GM18526 (cell line): ENCODE measurements around the gene BFSP1.

Source experiments
- POLR2A ChIP-seq: IDR thresholded peaks from 3 replicates; pipeline ENCODE4 v1.6.1; 2011; ENCODE audit not compliant: insufficient read length; ENCODE audit errors: extremely low read depth

The BFSP1 gene

DNA sequence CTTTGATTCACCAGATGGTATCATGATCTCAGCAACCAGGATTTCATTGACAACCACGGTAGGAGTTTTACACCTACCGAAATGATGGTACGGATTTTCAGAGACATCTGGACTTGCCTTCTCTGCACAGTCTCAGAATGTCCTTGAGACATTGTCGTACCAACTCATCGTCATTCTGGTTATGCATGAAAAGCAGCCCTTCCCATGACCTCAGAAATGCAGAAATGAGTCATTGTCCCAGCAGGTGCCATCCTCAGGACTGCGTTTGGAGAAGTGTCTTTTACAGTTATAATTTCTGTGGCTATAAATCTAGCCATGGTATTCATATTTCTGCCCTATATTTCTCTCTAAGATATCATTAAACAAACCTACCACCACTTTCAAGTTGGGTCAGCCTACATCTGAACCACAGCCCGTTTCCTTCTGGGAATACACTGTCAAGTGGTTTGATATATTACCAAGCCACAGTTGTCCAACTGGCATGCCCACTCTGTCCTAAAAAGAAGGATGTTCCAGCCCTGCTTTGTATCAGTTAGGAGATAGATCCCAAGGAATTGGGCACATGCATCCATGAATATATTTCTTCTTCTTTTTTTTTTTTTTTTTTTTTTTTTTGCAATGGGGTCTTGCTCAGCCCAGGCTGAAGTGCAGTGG, 7.5 kb upstream of the BFSP1 start:
- TF ChIP-seq POLR2A: no peak

DNA sequence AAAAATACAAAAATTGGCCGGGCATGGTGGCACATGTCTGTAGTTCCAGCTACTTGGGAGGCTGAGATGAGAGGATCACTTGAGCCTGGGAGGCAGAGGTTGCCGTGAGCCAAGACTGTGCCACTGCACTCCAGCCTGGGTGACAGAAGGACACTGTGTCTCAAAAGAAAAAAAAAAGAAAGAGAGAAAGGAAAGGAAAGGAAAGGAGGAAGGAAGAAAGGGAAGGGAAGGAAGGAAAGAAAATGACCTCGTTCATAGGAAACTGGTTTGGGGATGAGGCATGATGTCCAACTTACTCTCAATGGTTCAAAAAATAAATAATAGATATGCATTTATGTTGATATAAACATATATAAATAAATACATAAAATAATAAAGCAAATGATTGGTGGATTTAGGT, 6.8 kb upstream of the BFSP1 start:
- TF ChIP-seq POLR2A: no peak

DNA sequence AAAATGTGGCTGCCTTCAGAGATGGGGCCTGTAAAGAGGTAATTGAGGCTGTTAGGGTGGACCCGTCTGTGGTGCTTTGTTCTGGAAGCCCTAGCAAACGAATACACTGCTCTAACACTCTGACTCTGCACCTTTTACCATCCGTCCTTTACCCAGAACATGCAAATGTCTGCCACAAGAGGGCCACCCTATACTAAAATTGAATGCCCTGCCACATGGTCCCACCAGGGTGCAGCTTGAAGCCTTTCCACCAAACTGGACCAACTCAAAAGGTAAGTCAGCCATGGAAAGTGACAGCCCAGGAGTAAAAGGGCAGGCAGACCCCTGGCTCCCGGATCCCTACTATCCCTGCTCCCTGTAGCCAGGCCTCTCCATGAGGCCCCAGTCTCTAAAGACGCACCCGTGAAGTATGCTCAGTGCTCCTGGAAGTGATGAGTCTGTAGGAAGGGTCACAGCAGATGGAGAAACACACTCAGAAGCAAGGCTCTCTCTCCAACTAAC, 5.8 kb upstream of the BFSP1 start:
- TF ChIP-seq POLR2A: no peak

DNA sequence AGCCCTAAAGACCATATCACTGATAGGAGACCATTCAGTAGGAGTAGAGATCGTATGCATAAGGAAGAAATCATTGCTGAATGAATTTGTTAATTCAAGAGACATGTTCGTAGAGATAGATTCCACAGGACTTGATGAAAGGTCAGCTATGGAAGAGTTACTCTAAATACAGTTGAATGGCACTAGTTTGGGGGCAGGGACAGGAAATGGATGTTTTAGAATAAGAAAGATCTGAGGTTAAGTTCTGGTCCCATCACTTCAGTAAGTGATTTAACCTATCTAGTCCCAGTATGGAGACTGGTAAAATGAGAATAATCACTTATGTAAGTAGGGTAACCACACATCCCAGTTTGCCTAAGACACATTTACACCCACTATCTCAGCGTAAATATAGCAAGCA, 2.9 kb upstream of the BFSP1 start:
- TF ChIP-seq POLR2A: no peak

DNA sequence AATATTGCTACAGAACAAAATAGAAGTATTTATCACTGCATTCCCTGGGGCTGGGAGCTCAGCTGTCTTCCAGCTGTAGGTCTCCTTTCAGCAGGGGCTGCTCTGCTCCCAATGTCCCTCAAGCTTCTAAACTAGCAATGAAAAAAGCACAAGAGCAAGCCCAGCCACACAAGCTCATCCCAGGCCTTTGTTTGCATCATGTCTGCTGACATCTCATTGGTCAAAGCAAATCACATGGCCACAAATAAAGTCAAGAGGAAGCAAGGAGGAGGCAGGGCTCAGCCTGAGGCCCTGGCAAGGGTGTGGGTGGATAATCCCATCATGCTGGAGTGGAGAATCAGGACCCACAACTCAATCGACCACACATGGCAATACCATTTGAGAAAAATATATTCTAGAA, 2.2 kb upstream of the BFSP1 start:
- no peak for TF ChIP-seq POLR2A

- no peak for TF ChIP-seq POLR2A
Observed at GRCh38 chr20:17531665-17532025, 466 bp upstream of the BFSP1 start.

- no peak for TF ChIP-seq POLR2A
Observed at GRCh38 chr20:17530153-17530552, 1.0 kb downstream of the BFSP1 start.

GRCh38 chr20:17529586-17529985, 1.6 kb downstream of the BFSP1 start:
- no peak for TF ChIP-seq POLR2A

- no peak for TF ChIP-seq POLR2A
Observed at GRCh38 chr20:17525650-17526049, 5.5 kb downstream of the BFSP1 start.

DNA sequence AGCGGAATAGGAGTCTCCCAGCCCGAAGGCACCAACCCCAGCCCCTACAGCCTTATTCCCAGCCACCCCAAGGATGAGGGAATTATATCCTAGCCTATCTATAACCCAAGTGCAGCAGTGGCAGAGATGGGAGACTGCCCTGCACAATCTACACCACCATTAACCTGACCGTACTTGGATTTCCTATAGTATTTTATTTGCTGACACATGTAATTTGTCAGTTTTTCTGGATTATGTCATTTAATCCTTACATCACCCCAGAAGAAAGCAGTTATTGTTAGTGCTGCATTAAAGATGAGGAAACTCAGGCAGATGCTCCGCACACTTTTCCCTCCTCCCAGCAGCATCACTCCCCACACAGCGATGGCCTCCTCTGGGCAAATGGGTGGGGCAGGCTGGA, 6.0 kb downstream of the BFSP1 start:
- no peak for TF ChIP-seq POLR2A

DNA sequence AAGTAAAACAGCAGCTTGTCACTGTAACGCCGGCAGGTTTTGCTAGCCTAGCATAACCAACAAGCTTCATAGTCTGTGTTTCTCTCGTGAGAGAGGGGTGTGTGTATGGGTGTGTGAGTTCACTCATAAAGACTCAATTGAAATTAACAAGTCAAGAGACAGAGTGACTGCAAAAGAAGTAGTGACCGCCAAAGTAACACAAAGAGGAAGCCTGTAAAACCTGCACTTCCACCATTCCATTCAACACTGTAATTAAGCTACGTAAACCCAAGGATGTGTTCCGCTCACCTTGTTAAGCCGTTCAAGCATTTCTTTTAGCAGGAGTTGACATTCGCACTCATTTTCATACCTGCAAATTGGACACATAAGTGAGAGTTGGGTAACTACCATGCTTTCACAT, 6.6 kb downstream of the BFSP1 start:
- no peak for TF ChIP-seq POLR2A

DNA sequence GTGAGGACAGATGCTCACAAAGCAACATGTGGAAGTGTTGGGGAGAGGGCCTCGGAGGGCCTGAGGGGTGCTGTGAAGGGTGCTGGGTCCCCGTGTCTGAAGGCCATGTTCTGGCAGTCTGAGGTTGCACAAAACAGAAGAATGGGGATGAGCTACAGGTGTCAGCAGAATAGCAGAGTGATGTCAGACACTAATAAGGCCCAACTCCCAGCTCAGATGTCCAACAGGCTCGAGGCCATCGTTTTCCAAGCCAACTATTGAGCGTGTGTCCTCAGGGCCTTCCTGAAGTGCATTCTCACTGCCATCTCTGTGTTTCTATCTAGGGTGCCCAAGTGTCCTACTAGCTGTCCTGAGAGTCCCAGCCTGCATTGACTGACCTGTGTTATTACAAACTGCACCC, 7.9 kb downstream of the BFSP1 start:
- TF ChIP-seq POLR2A: no peak

DNA sequence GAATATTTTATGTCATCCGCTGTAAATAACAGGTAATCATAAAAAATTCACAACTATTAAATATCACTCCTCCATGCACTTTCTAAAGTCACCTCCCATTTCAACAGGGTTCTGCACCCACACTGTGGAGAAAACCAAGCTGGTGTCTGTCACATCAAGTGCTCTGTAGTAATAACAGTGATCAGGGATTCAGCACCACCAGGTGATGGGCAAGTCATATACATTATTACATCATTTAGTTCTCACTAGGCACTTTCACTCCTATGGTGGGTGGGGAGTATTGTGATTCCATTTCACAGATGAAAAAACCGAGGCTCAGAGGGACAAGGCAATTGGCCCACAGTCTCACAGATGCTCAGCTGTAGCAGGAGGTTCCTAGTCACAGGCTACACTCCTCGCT, 8.7 kb downstream of the BFSP1 start:
- no peak for TF ChIP-seq POLR2A

- TF ChIP-seq POLR2A: no peak
Observed at GRCh38 chr20:17520583-17520982, 10.6 kb downstream of the BFSP1 start.

DNA sequence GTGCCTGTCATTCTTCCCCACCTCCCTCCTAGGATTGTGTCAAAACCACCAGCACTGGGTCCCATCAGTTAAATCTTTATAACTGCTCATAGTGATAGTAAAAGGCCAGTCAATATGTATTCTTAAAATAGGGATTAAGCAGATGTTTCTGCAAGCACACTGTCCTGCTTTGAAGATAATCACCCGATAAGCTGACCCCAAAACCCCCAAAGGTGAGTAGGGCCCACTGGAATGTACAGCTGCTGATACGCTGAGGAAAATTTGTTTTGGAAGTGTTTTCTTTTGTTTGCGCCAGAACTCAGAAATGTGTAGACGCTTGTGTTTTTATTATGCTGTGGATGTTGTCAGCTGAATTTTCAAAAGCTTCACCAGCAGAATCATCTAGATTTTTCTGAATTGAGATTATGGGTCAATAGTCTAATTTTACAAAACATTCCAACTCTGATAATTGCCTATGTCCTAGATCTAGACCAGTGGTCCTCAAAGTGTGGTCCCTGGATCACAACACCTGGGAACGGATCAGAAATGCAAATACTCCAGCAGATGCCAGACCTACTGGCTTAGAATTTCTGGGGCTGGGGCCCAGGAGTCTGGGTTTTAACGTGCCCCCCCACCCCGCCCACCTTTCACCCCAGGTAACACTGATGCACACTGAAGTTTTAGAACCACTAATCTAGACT, 11.4 kb downstream of the BFSP1 start:
- no peak for TF ChIP-seq POLR2A

DNA sequence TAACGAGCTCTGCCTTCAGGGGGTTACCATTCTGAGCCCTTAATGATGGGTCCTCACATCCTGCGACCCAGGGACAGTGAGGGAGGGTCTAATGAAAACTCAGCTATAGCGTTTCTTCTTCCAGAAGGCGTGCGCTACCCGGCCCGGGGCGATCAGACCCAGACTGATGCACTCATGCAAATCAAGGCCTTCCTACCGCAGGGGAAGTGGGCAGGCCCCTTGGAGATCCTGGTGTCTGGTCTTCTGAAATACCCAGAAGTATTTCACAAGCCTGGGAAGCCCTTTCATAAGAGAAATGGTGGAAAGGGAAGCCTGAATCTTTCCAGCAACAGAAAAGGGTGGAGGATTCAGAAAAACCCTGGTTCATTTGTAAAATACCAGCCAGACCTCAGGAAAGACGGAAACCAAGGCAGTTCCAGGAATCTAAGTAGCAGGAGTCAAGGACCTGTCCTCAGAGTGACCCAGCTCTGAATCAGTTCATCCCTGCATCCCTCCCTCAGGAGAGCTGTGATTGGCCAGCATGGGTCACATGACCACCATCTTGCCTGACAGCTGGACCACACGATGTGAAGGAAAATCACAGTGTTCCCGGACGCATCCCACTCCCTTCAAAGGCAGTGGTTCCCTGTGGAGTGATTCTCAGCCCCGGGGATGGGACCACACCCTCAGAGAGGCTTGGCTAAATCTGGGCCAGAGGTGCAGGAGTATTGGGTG, 12.7 kb downstream of the BFSP1 start:
- TF ChIP-seq POLR2A: no peak
